ENCODE results near the gene SNX10.

The SNX10 gene

DNA sequence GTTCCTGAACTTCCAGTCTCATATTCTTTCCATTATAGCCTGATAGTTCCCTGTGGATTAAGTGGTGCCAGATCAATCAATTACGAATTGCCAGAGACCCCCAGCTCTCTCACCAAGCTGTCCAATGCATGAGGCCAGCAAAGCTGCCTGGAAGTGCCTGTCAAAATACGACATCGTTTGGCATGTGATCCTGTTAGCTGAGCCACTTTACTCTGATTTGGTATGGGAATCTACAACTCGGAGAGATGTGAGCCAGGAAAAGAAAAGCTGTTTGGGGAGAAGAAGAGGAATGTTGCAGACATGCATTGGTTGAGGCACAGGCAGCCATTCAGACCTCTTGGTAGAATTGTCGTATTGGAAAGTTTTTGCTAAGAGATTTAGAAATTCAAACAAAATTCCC, 3.9 kb downstream of the SNX10 start:
- in situ Hi-C loops (cut with MboI; ENCODE audit: low sequenced_read_pairs), result no loop called here

DNA sequence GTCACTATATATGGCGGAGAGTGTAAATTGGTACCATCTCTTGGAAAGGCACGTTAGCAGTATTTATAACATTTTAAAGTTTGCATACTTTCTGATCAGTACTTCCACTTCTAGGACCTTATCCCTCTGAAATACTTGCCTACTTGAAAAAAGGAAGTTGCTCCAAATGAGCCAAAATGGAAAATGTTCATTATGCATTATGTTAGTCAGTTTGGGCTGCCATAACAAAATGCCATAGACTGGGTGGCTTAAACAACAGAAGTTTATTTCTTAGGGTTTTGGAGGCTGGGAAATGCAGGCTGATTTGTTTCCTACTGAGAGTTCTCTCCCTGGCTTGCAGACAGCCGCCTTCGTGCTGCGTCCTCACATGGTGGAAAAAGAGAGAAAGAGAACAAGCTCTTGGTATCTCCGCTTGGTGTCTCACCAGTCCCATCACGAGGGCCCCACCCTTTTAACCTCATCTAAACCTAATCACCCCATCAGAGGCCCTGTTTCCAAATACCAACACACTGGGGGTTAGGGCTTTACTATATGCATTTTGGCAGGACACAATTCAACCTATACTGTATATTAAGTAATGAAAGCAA, 6.9 kb downstream of the SNX10 start:
- in situ Hi-C loops (cut with MboI; ENCODE audit: low sequenced_read_pairs), result no loop called here

DNA sequence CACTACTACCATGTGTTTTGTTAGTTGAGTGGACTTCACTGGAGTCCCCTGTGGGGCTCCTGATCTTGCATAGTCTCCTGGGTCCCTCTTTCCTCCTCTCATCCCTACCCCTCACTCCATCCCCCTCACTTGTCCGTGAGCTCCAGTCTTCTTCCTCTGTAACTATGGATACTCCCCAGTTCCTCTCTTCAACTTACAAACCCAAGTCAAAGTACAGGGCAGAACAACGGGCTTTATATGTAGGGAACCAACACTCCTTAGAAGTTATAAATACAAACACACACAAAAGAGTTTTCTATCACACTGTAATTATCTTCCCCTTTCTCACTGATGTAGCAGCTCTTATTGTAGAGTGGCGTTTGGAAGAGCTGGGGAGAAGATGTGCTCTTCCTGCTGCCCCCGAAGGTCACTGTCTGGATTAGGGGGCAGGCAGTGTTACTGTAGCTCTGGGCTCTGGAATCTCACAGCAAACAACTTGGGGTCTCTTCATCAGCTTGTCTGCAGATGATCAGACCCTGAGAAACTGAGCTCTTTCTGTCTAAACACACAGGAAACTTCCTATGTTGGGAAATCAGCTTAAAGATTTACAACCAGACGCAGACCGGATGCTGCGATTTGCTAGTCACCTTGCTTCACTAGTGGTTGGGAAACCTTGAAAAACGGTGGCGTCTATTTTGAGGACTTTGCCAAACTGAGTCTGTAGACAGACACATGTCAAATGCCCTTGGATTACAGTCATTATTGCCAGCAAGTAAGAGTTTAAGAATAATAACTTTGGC, 13.6 kb downstream of the SNX10 start:
- in situ Hi-C loops (cut with MboI; ENCODE audit: low sequenced_read_pairs), result no loop called here

DNA sequence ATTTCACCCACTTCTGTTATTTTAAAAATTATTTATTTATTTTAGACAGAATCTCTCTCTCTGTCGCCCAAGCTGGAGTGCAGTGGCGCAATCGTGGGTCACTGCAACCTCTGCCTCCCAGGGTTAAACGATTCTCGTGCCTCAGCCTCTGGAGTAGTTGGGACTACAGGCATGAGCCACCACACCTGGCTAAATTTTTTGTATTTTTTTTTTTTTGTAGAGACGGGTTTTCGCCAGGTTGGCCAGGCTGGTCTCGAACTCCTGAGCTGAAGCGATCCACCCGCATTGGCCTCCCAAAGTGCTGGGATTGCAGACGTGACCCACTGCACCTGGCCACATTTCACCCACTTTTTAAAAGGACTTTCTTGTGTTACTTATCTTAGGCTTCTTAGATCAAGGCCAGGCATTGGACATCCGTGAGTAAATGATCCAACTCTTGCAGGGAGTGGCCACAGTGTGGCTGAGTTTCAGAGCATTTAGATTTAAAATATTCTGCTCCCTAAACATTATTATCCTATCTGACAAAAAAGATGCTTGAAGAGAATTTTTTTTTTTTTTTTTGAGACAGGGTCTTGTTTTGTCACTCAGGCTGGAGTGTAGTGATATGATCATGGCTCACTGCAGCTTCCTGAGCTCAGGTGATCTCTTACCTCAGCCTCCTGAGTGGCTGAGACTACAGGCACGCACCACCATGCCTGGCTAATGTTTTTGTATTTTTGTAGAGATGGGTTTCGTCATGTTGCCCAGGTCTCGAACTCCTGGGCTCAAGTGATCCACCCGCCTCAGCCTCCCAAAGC, 14.4 kb downstream of the SNX10 start:
- in situ Hi-C loops (cut with MboI; ENCODE audit: low sequenced_read_pairs), result no loop called here

DNA sequence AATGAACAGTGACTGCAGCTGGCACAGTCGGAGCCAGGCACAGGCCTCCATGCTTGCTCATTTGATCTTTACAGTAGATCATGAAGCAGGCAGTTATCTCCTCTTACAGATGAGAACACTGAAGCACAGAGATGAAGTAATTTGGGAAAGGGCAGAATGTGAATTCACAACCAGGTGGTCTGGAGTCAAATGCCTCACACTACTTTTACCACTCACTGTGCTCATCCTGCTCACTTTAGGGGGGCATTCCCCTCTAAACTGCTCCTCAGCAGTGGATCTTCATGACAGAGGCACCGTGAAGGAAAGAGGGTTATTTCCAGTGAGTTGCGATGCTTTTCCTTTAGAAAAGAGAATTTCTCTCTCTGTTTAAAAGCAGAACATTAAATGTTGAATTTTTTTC, 15.1 kb downstream of the SNX10 start:
- in situ Hi-C loops (cut with MboI; ENCODE audit: low sequenced_read_pairs), result no loop called here

DNA sequence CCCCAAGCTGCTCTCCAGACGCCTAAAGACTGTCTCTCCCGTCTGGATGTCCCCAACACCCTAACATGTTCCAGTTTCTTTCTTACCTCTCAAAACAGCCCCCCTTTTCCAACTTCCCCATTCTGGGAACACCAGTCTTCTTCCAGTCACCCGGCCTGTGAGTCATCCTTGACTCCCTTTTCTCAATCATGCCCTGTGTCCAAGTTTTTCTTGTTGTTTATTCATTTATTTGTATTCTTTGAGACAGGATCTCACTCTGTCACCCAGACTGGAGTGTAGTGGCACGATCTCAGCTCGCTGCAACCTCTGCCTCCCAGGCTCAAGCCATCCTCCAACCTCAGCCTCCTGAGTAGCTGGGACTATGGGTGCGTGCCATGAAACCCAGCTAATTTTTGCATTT, 15.6 kb downstream of the SNX10 start:
- in situ Hi-C loops (cut with MboI; ENCODE audit: low sequenced_read_pairs), result no loop called here

DNA sequence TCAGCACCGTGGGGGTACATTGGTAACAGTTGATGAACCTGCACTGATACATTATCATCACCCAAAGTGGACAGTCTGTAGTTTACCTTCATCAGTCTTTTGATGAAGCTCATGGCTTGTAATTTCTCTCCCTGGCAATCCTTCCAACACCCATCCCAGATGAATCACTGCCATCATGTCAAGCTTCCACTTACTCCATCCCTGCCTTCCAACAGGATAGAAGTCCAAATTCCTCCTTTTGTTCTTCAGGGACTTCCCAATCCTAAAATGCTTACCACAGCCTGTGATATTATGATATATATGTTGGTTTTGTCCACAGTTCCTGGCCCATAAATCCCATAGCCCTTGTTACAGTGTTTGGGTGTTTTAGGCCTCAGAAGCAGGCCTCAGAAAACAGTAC, 16.1 kb downstream of the SNX10 start:
- in situ Hi-C loops (cut with MboI; ENCODE audit: low sequenced_read_pairs), result no loop called here

DNA sequence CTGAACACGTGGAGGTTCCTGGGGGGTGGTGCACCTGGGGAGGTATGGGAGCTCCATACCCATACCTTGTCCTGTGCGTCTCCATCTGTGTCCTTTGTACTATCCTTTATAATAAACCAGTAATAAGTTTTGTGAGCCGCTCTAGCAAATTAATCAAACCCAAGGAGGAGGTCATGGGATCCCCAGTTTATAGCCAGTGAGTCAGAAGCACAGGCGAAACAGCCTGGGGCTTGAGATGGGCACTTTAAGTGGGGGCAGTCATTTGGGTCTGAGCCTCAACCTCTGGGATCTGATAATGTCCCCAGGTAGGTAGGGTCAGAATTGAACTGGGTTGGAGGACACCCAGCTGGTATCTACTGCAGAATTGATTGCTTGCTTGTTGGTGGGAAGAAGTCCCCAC, 16.9 kb downstream of the SNX10 start:
- in situ Hi-C loops (cut with MboI; ENCODE audit: low sequenced_read_pairs), result no loop called here

DNA sequence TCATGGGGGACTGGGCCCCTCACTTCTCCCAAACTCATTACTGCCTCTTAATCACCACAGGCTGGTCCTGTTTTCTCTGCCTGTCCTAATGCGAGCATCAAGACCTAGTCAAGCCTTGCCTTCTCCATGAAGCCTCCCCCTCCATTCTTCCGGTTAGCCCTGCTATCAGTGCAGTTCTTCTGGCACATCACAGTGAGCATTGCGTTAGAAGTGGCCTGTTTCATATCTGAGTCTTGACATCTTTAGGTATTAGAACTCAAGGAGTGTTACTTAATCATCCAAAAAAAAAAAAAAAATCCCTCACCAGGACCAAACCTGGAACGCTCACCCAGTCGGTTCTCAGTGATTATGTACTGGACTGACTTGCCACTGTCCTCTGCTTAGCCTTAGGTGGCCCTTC, 17.4 kb downstream of the SNX10 start:
- in situ Hi-C loops (cut with MboI; ENCODE audit: low sequenced_read_pairs), result no loop called here

DNA sequence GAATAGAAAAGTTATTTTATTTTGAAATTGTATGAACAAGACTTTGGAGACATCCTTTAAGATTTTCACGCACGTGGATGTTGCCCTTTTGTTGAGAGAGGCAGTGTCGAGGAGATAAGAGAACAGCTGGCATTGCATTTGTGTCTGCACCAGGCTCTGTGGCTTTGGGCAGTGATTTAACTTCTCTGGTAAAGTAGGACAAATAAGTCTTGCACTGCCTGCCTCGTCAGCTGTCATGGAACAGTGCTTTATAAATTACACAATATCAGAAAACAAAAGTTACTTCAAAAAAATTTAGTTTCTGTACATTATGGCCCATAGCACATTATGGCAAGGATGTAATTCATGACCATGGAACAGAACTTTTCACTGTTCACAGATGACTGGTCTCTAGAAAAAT, 20.1 kb downstream of the SNX10 start:
- in situ Hi-C loops (cut with MboI; ENCODE audit: low sequenced_read_pairs), result no loop called here

DNA sequence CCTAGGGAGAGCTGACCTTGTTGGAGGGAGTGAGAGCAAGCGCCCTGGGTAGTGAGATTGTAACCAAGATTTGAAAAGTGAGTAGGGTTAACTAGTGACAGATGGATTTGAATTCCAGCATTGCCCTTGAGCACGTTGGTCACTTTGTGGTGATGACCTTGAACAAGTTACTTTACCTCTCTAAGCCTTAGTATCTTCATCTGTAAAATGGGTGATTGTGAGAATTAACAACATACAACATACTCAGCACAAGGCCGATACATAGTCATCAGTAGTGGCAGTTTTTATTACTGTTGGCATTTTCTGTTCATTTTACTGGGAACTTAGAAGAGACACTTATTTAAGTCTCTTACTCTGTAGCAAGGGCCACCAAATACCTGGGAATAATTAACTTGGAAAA, 25.5 kb downstream of the SNX10 start:
- in situ Hi-C loops (cut with MboI; ENCODE audit: low sequenced_read_pairs), result no loop called here

DNA sequence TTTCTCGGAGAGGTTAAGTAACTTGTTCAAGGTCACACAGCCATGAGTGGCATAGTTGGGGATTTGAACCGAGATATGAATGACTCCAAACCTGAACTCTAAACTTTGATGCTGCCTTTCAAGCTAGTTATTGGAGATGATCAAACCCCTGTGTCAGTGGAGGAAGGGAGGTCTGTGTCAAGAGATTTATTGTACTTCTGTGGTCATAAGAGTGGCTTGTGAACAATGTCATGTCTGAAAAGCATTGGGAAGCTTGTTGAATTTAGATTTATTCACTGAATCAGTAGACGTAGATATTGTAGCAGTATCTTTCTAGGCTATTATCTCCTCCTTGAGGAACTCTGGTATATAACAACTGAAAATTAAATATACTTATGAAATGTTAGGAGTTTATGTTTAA, 27.3 kb downstream of the SNX10 start:
- in situ Hi-C loops (cut with MboI; ENCODE audit: low sequenced_read_pairs), result no loop called here

DNA sequence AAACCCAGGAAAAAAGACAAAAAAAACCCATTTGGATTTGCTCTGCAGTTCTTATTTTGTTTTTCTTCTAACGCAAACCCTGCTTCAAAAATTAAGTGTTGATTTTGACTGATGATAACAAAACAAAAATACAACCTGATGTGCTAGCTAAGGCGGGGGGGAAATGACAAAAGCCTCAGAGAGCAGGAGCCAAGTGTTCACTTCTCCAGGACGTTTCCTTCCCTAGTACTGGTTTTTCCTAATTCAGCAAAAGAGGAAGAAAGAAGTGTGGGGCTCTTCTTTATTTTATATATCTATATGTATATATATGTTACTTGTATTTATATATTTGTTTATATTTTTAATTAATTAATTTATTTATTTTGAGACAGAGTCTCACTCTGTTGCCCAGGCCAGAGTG, 28.0 kb downstream of the SNX10 start:
- in situ Hi-C loops (cut with MboI; ENCODE audit: low sequenced_read_pairs), result no loop called here

DNA sequence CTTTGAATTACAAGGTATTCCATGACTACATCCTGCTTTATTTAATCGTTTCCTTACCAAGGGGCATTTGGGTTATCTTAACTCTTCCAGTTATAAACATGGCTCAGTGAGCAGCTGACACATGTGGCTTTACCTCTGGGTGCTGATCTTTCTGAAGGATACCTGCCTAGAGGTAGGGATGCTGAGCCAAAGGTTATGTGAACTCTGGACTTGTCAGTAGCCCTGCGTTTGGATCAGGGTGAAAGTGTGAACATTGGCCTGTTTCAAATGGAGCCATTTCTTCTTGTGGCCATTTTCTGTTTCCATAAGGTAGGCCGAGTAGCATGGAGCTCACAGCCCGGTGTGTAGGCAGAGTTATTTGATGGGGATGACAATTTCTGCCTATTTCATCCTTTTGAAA, 29.2 kb downstream of the SNX10 start:
- in situ Hi-C loops (cut with MboI; ENCODE audit: low sequenced_read_pairs), result no loop called here

DNA sequence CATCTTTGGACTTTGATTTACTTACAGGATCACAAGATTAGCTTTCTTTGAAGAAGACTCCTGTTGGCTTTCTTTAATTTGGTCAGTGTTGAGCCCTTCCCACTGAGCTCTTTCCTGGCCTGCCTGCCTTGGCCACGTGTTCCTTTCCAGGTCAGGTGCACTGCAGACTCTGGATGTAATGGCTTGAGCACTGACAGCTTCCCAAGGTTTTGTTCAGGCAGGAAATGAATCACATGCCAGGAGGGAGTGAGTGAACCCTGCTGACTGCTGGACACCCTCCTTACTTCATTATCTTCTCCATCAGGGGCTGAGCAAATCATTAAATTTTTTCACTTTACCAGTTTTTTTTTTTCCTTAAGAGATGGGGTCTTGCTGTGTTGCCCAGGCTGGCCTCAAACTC, 29.8 kb downstream of the SNX10 start:
- in situ Hi-C loops (cut with MboI; ENCODE audit: low sequenced_read_pairs), result no loop called here

DNA sequence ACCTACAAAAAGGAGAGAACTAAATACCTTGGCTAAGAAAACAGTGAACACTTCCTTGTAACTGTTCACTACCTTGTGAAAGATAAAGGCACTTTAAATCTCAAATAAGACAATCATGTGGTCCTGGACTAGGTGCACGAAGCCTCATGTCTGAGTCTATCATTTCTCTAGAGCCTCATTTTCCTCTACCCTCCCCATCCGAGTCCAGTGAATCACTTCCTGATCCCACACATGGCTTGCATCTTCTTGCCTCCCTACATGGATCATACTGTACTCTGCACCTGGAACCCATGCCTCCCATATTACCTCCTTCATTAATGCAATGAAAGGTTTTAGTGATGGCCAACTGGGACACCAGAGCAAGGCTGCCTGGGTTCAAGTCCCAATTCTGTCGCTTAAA, 34.5 kb downstream of the SNX10 start:
- in situ Hi-C loops (cut with MboI; ENCODE audit: low sequenced_read_pairs), result no loop called here

DNA sequence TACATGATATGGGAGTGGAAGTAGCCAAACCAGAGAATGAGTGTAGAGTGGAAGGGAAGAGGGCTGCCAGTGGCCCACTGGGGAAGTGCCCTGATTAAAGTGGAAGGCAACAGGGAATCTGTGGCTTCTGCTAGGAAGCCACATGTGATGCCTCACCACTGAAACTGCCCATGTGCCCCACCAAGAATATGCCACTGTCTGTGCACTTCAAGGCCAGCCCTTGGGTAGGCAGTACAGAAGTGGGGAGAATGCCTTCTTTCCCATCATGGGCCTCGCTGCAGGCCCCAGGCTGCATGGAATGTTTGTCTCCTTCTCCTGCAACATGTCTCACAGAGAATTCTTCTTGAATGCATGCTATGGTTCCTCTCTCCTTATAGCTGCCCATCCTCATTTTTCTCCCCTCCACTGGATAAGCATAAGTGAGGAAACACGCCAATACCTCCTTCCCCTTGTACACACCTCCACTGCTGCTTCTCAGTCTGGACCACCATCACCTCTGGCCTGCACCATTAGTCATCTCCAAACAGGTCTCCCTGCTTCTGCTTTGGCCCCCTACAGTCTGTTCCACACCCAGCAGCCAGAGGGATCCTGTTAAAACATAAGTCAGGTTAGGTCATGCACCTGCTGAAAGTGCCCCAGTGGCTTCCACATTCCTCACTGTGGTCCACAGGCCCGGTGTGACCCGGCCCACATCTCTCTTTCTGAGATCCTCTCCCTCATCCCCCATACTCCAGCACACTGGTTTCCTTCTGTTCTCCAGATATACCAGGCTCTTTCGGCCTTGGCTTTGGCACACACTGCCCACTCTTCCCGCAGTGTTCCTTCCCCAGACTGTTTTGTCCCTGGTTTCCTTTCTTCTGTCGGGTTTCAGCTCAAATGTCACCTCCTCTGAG, 37.1 kb downstream of the SNX10 start:
- in situ Hi-C loops (cut with MboI; ENCODE audit: low sequenced_read_pairs), result no loop called here

DNA sequence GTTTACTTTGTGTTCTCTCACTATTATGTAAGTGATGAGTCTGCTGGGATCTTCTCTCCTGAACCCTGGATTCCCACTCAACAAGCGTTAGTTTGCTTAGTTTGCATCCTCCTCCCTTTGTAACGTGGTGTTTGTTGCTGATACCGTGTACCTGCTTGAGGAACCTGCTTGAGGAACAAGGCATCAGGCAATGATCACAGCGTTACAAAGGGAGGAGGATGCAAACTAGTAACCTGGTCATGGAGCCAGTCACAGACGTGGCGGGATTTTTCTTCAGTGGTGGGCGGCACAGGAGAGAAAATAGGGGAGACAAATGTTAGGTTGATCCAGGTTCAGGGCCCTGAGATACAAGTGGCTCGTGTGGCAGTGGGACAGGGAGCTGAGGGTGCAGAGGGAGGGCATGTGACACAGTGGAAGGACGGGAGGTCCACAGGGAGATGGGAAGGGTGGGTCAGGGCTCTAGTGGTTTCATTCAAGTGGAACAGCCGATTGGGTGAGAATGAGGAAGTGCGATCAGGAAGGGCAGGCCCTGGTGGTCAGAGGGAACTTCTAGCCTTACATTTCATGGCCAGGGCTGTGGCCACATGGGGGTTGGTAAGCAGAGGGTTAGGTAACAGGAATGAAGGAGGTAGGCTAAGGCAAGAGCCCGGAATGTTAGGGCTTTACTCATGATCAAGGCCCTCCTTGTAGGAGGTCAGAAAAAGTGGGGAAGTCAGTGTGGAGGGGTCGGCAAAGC, 38.0 kb downstream of the SNX10 start:
- in situ Hi-C loops (cut with MboI; ENCODE audit: low sequenced_read_pairs), result no loop called here

DNA sequence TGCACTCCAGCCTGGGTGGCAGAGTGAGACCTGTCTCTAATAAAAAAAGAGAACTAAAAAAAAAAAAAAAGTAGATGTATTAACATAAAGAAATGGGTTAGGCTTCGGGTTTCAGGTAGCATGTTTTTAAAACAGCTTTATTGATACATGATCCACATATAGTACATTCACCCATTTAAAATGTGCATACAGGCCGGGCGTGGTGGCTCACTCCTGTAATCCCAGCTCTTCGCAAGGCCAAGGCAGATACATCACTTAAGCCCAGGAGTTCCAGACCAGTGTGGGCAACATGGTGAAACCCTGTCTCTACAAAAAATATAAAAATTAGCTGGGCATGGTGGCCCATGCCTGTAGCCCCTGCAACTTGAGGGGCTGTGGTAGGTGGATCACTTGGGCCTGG, 39.5 kb downstream of the SNX10 start:
- in situ Hi-C loops (cut with MboI; ENCODE audit: low sequenced_read_pairs), result no loop called here

DNA sequence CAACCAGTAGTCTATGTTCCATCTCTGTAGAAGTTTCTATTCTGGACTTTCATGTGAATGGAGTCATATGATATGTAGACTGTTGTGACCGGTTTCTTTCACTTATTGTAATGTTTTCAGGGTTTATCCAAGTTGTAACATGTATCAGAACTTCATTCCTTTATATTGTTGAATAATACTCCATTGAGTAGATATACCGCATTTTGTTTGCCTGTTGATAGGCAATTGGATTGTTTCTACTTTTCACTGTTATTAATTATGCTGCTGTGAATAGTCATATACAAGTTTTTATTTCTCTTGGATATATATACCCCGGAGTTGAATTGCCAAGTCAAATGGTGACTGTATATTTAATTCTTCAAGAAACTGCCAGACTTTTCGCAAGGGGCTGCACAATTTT, 40.1 kb downstream of the SNX10 start:
- in situ Hi-C loops (cut with MboI; ENCODE audit: low sequenced_read_pairs), result no loop called here
